Measurements from ENCODE around the gene EEFSEC.

EEFSEC gene

DNA sequence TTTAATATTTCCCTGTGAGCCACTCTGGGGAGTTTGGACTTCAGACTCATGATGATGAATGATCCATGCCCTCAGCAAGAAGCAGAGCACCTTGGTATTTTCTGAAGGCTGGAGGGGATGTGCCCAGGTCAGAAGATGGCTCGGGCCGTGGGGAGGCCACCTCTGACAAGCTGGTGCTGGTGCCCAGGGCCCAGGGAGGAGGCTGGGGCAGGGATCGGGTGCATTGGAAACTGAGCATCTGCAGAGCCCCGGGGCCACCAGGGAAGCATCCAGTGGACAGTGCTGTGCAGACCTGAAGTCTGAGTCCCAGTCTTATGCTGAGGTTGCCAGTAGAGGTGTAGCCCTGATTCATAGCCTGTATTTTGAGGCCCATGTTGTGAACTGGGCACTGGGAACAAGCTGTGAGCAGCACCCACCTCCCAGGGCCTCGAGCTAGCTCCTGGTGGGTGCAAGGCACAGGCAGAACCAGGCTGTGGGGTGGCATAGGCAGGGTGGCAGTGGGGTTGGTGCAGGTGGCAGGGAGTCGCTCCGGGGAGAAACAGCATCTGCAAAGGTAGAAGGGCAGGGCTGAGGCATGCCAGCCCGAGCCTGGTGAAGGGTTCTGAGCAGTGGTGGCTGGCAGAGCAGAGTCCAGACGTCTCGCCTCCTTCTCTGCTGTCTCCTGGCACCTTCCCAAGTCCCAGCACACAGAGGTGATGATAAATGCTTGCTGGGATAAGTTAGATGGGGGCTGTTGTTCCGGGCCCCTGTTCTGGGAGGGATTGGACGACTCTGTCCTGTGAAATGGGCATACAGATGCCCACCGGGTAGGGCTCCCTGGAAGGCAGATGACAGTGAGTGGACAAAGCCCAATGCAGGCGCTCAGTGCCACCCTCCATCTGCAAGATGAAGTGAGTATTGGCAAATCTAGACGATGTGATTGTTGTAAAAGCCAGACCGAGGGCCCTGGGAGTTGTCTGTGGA, 302.8 kb downstream of the EEFSEC start:
- no peak for DNase-seq (ENCODE audit: low spot score)
- TF ChIP-seq, protein P1, sequence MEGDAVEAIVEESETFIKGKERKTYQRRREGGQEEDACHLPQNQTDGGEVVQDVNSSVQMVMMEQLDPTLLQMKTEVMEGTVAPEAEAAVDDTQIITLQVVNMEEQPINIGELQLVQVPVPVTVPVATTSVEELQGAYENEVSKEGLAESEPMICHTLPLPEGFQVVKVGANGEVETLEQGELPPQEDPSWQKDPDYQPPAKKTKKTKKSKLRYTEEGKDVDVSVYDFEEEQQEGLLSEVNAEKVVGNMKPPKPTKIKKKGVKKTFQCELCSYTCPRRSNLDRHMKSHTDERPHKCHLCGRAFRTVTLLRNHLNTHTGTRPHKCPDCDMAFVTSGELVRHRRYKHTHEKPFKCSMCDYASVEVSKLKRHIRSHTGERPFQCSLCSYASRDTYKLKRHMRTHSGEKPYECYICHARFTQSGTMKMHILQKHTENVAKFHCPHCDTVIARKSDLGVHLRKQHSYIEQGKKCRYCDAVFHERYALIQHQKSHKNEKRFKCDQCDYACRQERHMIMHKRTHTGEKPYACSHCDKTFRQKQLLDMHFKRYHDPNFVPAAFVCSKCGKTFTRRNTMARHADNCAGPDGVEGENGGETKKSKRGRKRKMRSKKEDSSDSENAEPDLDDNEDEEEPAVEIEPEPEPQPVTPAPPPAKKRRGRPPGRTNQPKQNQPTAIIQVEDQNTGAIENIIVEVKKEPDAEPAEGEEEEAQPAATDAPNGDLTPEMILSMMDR (IDR thresholded peaks at IDR 0.05; ENCODE audit: extremely low read depth, missing control alignments): no peak

DNA sequence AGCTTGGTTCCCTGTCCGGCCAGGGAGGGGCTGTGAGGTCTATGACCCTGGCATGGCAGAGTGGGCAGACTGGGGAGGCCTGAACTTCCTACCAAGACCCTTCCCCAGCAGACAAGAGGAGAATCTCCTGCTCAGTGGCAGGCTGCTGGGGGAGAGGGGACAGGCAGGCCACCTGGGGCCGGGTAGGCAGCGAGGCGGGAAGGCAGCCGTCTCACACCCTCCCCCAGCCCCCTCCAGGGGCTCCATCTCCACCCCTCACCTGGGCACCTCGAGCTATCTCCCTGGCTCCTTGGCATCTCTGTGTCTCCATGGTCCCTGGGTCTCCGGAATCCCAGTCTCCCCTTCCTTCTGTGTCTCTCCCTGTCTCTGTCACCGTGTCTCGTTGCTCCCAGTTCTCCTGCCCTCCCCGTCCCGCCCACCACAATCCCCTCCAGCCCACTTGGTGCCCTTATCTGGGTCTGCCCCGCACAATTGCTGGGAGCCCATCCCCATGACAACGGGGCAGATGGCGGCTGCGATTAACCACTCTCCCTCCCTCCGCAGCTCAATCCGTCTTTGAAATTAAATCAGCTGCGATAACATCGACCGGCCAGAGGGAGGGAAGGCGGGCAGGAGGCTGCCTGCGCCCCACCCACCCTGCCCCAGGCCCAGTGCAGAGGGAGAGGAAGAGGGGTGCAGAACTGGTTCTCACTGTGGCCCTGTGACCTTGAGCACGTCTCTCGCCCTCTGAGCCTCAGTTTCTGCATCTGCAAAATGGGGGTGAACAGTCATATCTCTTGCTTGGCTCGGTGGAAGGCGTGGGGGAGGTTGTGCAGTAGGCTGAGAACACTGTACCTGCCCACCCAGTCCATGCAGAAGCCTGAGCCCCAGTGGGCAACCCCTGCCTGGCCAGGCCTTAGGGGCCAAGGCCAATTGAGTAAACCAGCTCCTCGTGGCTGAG, 303.8 kb downstream of the EEFSEC start:
- DNase-seq (ENCODE audit: low spot score): no peak
- TF ChIP-seq, protein P1 (IDR thresholded peaks at IDR 0.05; ENCODE audit: extremely low read depth, missing control alignments): no peak

DNA sequence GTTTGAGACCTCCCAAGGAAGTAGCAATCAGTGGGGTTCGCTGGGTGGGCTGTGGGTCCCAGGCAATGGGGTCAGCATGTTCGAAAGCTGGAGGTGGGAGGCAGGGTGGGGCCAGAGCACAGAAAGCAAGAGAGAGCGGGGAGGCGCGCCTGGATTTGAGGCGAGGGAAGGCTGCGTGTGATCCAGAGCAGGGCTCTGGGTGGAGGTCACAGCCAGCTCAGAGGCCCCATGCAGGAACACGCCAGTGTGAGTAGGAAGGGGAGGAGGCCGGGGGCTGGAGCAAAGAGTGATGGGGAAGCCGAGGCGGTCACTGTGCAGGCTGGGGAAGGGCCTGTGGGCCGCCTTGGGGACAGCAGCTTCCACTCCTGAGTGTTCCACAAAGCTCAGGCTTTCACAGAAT, 304.7 kb downstream of the EEFSEC start:
- TF ChIP-seq, protein P1 (IDR thresholded peaks at IDR 0.05; ENCODE audit: extremely low read depth, missing control alignments): no peak
- no peak for DNase-seq (ENCODE audit: low spot score)

Data from GM20000 (cell line).